Panc1 (cell line): ENCODE measurements around the gene TBL1Y.

Experiments
- CTCF ChIP-seq: fragments of 450-650 bp; IDR thresholded peaks from 2 replicates; pipeline ENCODE4 v1.5.1; 2017; ENCODE audit warnings: mild to moderate bottlenecking
- POLR2AphosphoS5 ChIP-seq: IDR thresholded peaks from 2 replicates; pipeline ENCODE4 v1.6.1; 2012; ENCODE audit warnings: mild to moderate bottlenecking, low read depth, low read length, moderate library complexity
- SIN3A ChIP-seq: IDR thresholded peaks from 2 replicates; pipeline ENCODE4 v1.6.1; 2012; ENCODE audit warnings: low read depth, mild to moderate bottlenecking, low read length, moderate library complexity, borderline replicate concordance; ENCODE audit not compliant: insufficient read depth
- TCF7L2 ChIP-seq: IDR thresholded peaks from 2 replicates; pipeline ENCODE4 v1.6.1; 2011; ENCODE audit warnings: mild to moderate bottlenecking, low read depth, low read length, inconsistent platforms
- TF ChIP-seq, protein P1 (sequence below), 2 experiments: IDR thresholded peaks; 2 replicates each; pipeline ENCODE4 v1.6.1; 2011 to 2012; ENCODE audit warnings: low read depth in 2 of 2, control low read depth in 1 of 2, low read length in 1 of 2, mild to moderate bottlenecking in 1 of 2, moderate library complexity in 1 of 2; ENCODE audit not compliant: insufficient read depth in 1 of 2

- TF ChIP-seq CTCF: no peak
- no peak for TF ChIP-seq POLR2AphosphoS5
- TF ChIP-seq SIN3A: no peak
- TF ChIP-seq, protein P1, sequence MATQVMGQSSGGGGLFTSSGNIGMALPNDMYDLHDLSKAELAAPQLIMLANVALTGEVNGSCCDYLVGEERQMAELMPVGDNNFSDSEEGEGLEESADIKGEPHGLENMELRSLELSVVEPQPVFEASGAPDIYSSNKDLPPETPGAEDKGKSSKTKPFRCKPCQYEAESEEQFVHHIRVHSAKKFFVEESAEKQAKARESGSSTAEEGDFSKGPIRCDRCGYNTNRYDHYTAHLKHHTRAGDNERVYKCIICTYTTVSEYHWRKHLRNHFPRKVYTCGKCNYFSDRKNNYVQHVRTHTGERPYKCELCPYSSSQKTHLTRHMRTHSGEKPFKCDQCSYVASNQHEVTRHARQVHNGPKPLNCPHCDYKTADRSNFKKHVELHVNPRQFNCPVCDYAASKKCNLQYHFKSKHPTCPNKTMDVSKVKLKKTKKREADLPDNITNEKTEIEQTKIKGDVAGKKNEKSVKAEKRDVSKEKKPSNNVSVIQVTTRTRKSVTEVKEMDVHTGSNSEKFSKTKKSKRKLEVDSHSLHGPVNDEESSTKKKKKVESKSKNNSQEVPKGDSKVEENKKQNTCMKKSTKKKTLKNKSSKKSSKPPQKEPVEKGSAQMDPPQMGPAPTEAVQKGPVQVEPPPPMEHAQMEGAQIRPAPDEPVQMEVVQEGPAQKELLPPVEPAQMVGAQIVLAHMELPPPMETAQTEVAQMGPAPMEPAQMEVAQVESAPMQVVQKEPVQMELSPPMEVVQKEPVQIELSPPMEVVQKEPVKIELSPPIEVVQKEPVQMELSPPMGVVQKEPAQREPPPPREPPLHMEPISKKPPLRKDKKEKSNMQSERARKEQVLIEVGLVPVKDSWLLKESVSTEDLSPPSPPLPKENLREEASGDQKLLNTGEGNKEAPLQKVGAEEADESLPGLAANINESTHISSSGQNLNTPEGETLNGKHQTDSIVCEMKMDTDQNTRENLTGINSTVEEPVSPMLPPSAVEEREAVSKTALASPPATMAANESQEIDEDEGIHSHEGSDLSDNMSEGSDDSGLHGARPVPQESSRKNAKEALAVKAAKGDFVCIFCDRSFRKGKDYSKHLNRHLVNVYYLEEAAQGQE (IDR thresholded peaks at IDR 0.05; ENCODE audit: insufficient read depth in 1 of 2, low read depth in 2 of 2, low read length in 1 of 2): no peak
- no peak for TF ChIP-seq TCF7L2
Measured at GRCh38 chrY:6966521-6966920, 56.0 kb downstream of the TBL1Y start.
